ENCODE measurements around the gene MGAM2.

Gene MGAM2

DNA sequence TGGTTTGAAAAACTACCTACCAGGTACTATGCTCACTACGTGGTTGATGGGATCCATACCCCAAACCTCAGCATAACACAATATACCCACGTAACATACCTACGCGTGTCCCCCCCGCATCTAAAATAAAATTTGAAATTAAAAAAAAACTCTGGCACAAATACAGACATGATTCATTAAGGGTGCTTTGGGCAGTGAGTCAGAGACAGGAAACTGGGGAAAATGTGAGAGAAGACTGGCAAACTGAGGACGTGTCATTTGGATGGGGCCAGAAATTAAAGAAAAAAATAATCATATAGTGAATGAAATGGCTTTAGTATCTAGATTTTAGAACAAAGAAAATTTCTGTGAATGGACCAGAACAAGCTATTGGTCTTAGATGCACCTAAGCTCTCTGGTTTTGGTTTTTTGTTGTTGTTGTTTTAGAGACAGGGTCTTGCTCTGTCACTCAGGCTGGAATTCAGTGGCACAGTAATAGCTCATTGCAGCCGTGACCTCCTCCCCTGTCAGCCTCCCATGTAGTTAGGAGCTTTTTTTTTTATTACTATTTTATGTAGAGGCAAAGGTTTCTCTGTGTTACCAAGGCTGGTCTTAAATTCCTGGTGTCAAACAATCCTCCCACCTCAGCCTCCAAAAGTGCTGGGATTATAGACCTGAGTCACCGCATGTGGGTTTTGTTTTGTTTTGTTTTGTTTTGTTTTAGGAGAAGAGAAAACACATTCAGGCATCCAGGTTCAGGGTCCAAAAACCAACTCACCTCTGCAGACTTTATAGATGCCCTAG lies 152.3 kb downstream of the MGAM2 start:
- DNase-seq (ENCODE audit: low read depth in 4 of 4, low spot score in 1 of 4): no peak
